ENCODE results near the gene ROR1. TPM values are rescaled to one million over a fixed set of nuclear protein-coding genes. Genes with fewer than 3 reads are reported as not detected.

The ROR1 gene
- total RNA-seq, 2 experiments from 2014 or later = 0.47 to 1.4 TPM

- Histone ChIP-seq H3K4me3 (ENCODE audit: low read depth, low read length, poor library complexity, severe bottlenecking) (no peak overlapping the region), H4K20me1 (ENCODE audit: insufficient read depth, low read length) (no peaks in the 10 kb centered on the region), H3K9me2 (ENCODE audit: insufficient read depth, low read length) (no peaks in the 10 kb centered on the region), H3K9me3 (ENCODE audit: low read length) (no peaks in the 10 kb centered on the region), H3K36me3 (ENCODE audit: insufficient read depth, low read length) (no peaks in the 10 kb centered on the region), H3K4me1 (ENCODE audit: insufficient read depth, low read length, poor library complexity, severe bottlenecking) (no peaks in the 10 kb centered on the region), H3K27ac (ENCODE audit: low read depth, low read length, poor library complexity, severe bottlenecking) (no peak overlapping the region), H3K4me2 (ENCODE audit: low read length) (no peak overlapping the region), H3K79me2 (ENCODE audit: insufficient read depth, low read depth, low read length) (no peaks in the 10 kb centered on the region), H2AFZ (ENCODE audit: low read length) (no peak overlapping the region)
- intact Hi-C loops (cut with micrococcal nuclease; ENCODE audit: unreplicated experiment) = no loop called here
- TF ChIP-seq CTCF (conservative IDR thresholded peaks at IDR 0.05; ENCODE audit: low read length) = no peak
- TF ChIP-seq EZH2phosphoT487 (IDR thresholded peaks at IDR 0.05; ENCODE audit: borderline replicate concordance, low read depth, low read length) = no peak
- ChIA-PET CTCF (ENCODE audit: unreplicated experiment) (no interaction called here), POLR2A (no interaction called here)
- no TSS peak for BruUV-seq (replicated peaks)
- no peak for DNase-seq (ENCODE audit: low spot score)
Observed at GRCh38 chr1:63987628-63988024, 213.8 kb downstream of the ROR1 start.

- Histone ChIP-seq H4K20me1 (ENCODE audit: insufficient read depth, low read length) (no peaks in the 10 kb centered on the region), H3K27ac (ENCODE audit: low read depth, low read length, poor library complexity, severe bottlenecking) (no peak overlapping the region), H3K9me3 (ENCODE audit: low read length) (no peaks in the 10 kb centered on the region), H3K4me1 (ENCODE audit: insufficient read depth, low read length, poor library complexity, severe bottlenecking) (no peaks in the 10 kb centered on the region), H3K4me2 (ENCODE audit: low read length) (no peak overlapping the region), H3K79me2 (ENCODE audit: insufficient read depth, low read depth, low read length) (no peaks in the 10 kb centered on the region), H2AFZ (ENCODE audit: low read length) (no peak overlapping the region), H3K9me2 (ENCODE audit: insufficient read depth, low read length) (no peaks in the 10 kb centered on the region), H3K36me3 (ENCODE audit: insufficient read depth, low read length) (no peaks in the 10 kb centered on the region), H3K4me3 (ENCODE audit: low read depth, low read length, poor library complexity, severe bottlenecking) (no peak overlapping the region)
- no TSS peak for BruUV-seq (replicated peaks)
- intact Hi-C loops (cut with micrococcal nuclease; ENCODE audit: unreplicated experiment) = no loop called here
- TF ChIP-seq CTCF (conservative IDR thresholded peaks at IDR 0.05; ENCODE audit: low read length) (no peak), EZH2phosphoT487 (IDR thresholded peaks at IDR 0.05; ENCODE audit: borderline replicate concordance, low read depth, low read length) (no peak)
- ChIA-PET POLR2A (no interaction called here), CTCF (ENCODE audit: unreplicated experiment) (no interaction called here)
- no peak for DNase-seq (ENCODE audit: low spot score)
Observed at GRCh38 chr1:63988941-63989340, 215.1 kb downstream of the ROR1 start.

- Histone ChIP-seq H2AFZ (ENCODE audit: low read length) (no peak overlapping the region), H3K4me1 (ENCODE audit: insufficient read depth, low read length, poor library complexity, severe bottlenecking) (no peaks in the 10 kb centered on the region), H3K36me3 (ENCODE audit: insufficient read depth, low read length) (no peaks in the 10 kb centered on the region), H3K27ac (ENCODE audit: low read depth, low read length, poor library complexity, severe bottlenecking) (no peak overlapping the region), H3K4me2 (ENCODE audit: low read length) (no peak overlapping the region), H3K9me3 (ENCODE audit: low read length) (no peaks in the 10 kb centered on the region), H4K20me1 (ENCODE audit: insufficient read depth, low read length) (no peaks in the 10 kb centered on the region), H3K9me2 (ENCODE audit: insufficient read depth, low read length) (no peaks in the 10 kb centered on the region), H3K4me3 (ENCODE audit: low read depth, low read length, poor library complexity, severe bottlenecking) (no peak overlapping the region), H3K79me2 (ENCODE audit: insufficient read depth, low read depth, low read length) (no peaks in the 10 kb centered on the region)
- DNase-seq (ENCODE audit: low spot score) = no peak
- no TSS peak for BruUV-seq (replicated peaks)
- intact Hi-C loops (cut with micrococcal nuclease; ENCODE audit: unreplicated experiment) = no loop called here
- CTCF ChIA-PET (ENCODE audit: unreplicated experiment) = no interaction called here
- POLR2A ChIA-PET = no interaction called here
- no peak for TF ChIP-seq EZH2phosphoT487 (IDR thresholded peaks at IDR 0.05; ENCODE audit: borderline replicate concordance, low read depth, low read length)
- no peak for TF ChIP-seq CTCF (conservative IDR thresholded peaks at IDR 0.05; ENCODE audit: low read length)
Observed at GRCh38 chr1:63991685-63992084, 217.9 kb downstream of the ROR1 start.

All from OCI-LY7 (cell line).